Stimulated activated CD4-positive, alpha-beta T cell treated with anti-CD3 and anti-CD28 coated beads, Interleukin-12 subunit alpha, Interleukin-12 subunit beta, amount 100 ng/mL, for 24 hours (primary cell): ENCODE results near the gene PDE6C.

Experiments used
- DNase-seq, 2 experiments: peaks; one replicate each; pipeline ENCODE4 v3.0.0-alpha.2; 2020; ENCODE audit warnings: low read depth in 2 of 2

The PDE6C gene

GRCh38 chr10:93594518-93594917 is 17.8 kb upstream of the PDE6C start:
- DNase-seq = no peak

- DNase-seq = no peak
These were observed 16.8 kb upstream of the PDE6C start for GRCh38 chr10:93595378-93596161.

GRCh38 chr10:93596539-93596938 is 15.8 kb upstream of the PDE6C start:
- no peak for DNase-seq

- no peak for DNase-seq
These were observed 15.2 kb upstream of the PDE6C start for GRCh38 chr10:93597075-93597599.

- no peak for DNase-seq
These were observed 14.2 kb upstream of the PDE6C start for GRCh38 chr10:93598157-93598556.

GRCh38 chr10:93599335-93599734 is 13.0 kb upstream of the PDE6C start:
- DNase-seq = no peak

- DNase-seq = no peak
These were observed 12.6 kb upstream of the PDE6C start for GRCh38 chr10:93599778-93600177.

GRCh38 chr10:93600446-93601145 is 11.7 kb upstream of the PDE6C start:
- DNase-seq = no peak

- DNase-seq = no peak
These were observed 11.1 kb upstream of the PDE6C start, which contains the start of gene RBP4 for GRCh38 chr10:93601146-93601773. Gene RBP4 (minus strand): TSS chr10:93601235. CDS start chr10:93601028, 207 bp downstream.

- no peak for DNase-seq
These were observed 10.6 kb upstream of the PDE6C start for GRCh38 chr10:93601774-93602162.

- DNase-seq = no peak
These were observed 9.3 kb upstream of the PDE6C start for GRCh38 chr10:93603023-93603422.

- no peak for DNase-seq
These were observed 8.2 kb upstream of the PDE6C start for GRCh38 chr10:93604146-93604545.

- DNase-seq = no peak
These were observed 3.9 kb upstream of the PDE6C start for GRCh38 chr10:93608421-93608820.

GRCh38 chr10:93613126-93613525 is 789 bp downstream of the PDE6C start:
- DNase-seq = no peak

- DNase-seq = no peak
These were observed 1.9 kb downstream of the PDE6C start for GRCh38 chr10:93614101-93614825.

- no peak for DNase-seq
These were observed 3.4 kb downstream of the PDE6C start for GRCh38 chr10:93615576-93616235.

GRCh38 chr10:93620925-93621324 is 8.6 kb downstream of the PDE6C start:
- DNase-seq = no peak

GRCh38 chr10:93622942-93623341 is 10.6 kb downstream of the PDE6C start:
- no peak for DNase-seq

GRCh38 chr10:93628858-93629257 is 16.5 kb downstream of the PDE6C start:
- no peak for DNase-seq

- no peak for DNase-seq
These were observed 17.4 kb downstream of the PDE6C start for GRCh38 chr10:93629647-93630305.
